Calu3 (cell line): ENCODE measurements around the gene FRMPD2. TPM values are rescaled to one million over a fixed set of nuclear protein-coding genes. Genes with fewer than 3 reads are reported as not detected.

Experiments
- BruUV-seq: library from RNA; stranded (reverse); fragments of 400-500 nt; replicated peaks from 2 replicates; lab custom pipeline; 2021; lab: Mats Ljungman, UMichigan
- CTCF ChIA-PET: fragments of 300-600 bp; sonication (Branson Sonifier 250); formaldehyde crosslinking; loops from one replicate; lab custom pipeline; 2022; ENCODE audit warnings: antibody characterized with exemption; lab: Charles Lee
- DNase-seq: peaks from one replicate; pipeline ENCODE4 v3.0.0; 2022
- H3K27ac Mint-ChIP-seq: one replicate; pipeline ENCODE4 v1.8.0; 2022; ENCODE audit warnings: mixed read lengths; ENCODE audit not compliant: unreplicated experiment
- H3K27me3 Mint-ChIP-seq: one replicate; pipeline ENCODE4 v1.8.0; 2022; ENCODE audit warnings: mixed read lengths; ENCODE audit not compliant: unreplicated experiment
- H3K36me3 Mint-ChIP-seq: one replicate; pipeline ENCODE4 v1.8.0; 2022; ENCODE audit warnings: mild to moderate bottlenecking, moderate library complexity, mixed read lengths; ENCODE audit not compliant: insufficient read depth, unreplicated experiment
- H3K4me1 Mint-ChIP-seq: one replicate; pipeline ENCODE4 v1.8.0; 2022; ENCODE audit warnings: mild to moderate bottlenecking, low read depth, mixed read lengths; ENCODE audit not compliant: unreplicated experiment
- H3K4me3 Mint-ChIP-seq: one replicate; pipeline ENCODE4 v1.8.0; 2022; ENCODE audit warnings: mild to moderate bottlenecking, low read depth, moderate library complexity, mixed read lengths; ENCODE audit not compliant: unreplicated experiment
- H3K9me3 Mint-ChIP-seq: one replicate; pipeline ENCODE4 v1.8.0; 2022; ENCODE audit warnings: low read depth, mixed read lengths; ENCODE audit not compliant: unreplicated experiment
- intact Hi-C: fragments of 100-400 bp; cut with micrococcal nuclease; formaldehyde crosslinking; loops from one replicate; pipeline ENCODE4 v1.10.0; 2022; ENCODE audit not compliant: unreplicated experiment
- total RNA-seq: library from RNA; stranded (reverse); gene quantifications from 2 replicates; pipeline ENCODE4 v1.2.3, GENCODE V29; 2022
- TF ChIP-seq, protein P1 (sequence below): fragments of 200-600 bp; IDR thresholded peaks from one replicate; pipeline ENCODE4 v1.8.0; 2022; ENCODE audit warnings: antibody characterized with exemption; ENCODE audit not compliant: unreplicated experiment

The FRMPD2 gene
- total RNA-seq, 1 experiment from 2014 or later, result 1.9 TPM

DNA sequence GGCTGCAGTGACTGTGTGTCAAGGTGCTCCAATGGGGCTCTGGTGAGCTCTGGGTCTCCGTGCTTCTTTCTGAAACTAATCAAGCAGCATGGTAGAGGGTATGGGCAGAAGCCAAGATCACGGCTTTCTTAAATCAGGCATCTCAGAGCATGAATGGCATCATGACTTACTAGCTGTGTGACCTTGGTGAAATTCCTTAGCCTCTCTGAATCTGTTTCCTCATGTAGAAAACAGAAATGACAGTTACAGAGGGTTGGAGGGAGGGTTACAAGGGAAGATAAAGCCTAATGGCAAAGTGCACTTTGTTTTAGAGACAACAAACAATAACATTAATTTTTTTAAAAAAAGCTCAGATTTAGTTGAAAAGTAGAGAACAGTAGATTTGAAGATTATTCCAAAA is 34.9 kb downstream of the FRMPD2 start:
- TF ChIP-seq, protein P1, sequence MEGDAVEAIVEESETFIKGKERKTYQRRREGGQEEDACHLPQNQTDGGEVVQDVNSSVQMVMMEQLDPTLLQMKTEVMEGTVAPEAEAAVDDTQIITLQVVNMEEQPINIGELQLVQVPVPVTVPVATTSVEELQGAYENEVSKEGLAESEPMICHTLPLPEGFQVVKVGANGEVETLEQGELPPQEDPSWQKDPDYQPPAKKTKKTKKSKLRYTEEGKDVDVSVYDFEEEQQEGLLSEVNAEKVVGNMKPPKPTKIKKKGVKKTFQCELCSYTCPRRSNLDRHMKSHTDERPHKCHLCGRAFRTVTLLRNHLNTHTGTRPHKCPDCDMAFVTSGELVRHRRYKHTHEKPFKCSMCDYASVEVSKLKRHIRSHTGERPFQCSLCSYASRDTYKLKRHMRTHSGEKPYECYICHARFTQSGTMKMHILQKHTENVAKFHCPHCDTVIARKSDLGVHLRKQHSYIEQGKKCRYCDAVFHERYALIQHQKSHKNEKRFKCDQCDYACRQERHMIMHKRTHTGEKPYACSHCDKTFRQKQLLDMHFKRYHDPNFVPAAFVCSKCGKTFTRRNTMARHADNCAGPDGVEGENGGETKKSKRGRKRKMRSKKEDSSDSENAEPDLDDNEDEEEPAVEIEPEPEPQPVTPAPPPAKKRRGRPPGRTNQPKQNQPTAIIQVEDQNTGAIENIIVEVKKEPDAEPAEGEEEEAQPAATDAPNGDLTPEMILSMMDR, result no peak
- peaks cover 13% of the 10 kb centered on the region for H3K4me1 Mint-ChIP-seq
- no peaks in the 10 kb centered on the region for H3K36me3 Mint-ChIP-seq
- H3K4me3 Mint-ChIP-seq, result no peak overlapping the region
- intact Hi-C loops, result no loop called here
- no TSS peak for BruUV-seq
- peaks cover 37% of the 10 kb centered on the region for H3K27me3 Mint-ChIP-seq
- no peak overlapping the region for H3K27ac Mint-ChIP-seq
- CTCF ChIA-PET, result no interaction called here
- no peak for DNase-seq
- H3K9me3 Mint-ChIP-seq, result no peaks in the 10 kb centered on the region

GRCh38 chr10:48238826-48239520 is 35.5 kb downstream of the FRMPD2 start:
- intact Hi-C loops, result no loop called here
- CTCF ChIA-PET, result no interaction called here
- Mint-ChIP-seq H3K9me3 (no peaks in the 10 kb centered on the region), H3K27ac (no peak overlapping the region), H3K4me3 (no peak overlapping the region), H3K27me3 (peaks cover 36% of the 10 kb centered on the region), H3K36me3 (no peaks in the 10 kb centered on the region), H3K4me1 (peaks cover 13% of the 10 kb centered on the region)
- TF ChIP-seq, protein P1, result no peak
- BruUV-seq, result no TSS peak
- no peak for DNase-seq

DNA sequence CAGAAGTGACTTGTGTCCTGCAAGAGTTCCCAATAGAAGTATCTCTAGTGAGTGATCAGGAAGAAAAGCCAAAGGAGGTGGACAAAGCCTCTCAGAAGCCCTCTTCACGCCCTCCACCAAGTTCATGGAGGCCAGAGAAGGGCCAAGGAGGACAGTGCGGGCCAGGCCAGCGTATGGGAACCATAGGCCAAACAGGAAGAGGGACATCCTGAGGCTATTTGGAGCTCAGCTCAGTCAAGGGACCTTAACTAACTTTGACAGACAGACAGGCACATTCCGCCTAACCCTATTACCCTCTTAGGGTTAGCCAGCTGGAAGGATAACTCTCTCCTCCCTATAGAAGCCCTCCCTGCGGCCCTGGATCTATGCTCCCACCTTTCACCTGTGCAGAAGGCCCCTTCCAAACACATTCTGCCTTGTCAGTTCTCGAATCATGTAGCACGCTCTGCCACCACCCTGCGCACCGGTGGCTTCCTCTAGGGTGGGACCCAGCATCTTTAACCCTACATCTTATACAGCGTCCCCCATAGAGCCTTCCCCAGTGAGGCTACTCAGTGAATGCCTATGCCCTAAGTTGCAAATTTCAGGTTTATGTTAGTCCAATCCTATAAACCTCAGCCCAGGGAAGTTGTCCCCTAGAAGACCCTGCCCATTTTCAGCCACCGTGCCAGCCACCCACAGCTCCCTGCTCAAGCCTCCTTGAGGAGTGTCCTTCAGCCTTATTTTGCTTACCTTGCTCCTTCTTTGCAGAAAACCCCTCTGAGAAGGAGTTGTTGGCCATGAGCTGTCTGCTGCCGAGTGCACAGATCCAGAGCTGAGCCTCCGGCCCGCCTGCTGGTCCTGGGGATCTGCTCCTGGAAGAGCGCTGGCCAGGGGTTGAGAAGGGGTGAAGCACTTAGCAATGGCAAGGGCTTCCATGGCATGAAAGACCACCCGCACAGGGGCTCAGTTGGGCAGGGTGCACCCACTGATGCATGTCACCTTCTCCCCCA is 36.9 kb downstream of the FRMPD2 start:
- Mint-ChIP-seq H3K4me1 (no peaks in the 10 kb centered on the region), H3K9me3 (no peaks in the 10 kb centered on the region), H3K27ac (no peak overlapping the region), H3K36me3 (no peaks in the 10 kb centered on the region), H3K4me3 (no peak overlapping the region), H3K27me3 (peaks cover 21% of the 10 kb centered on the region)
- DNase-seq, result no peak
- BruUV-seq, result no TSS peak
- intact Hi-C loops, result no loop called here
- CTCF ChIA-PET, result no interaction called here
- TF ChIP-seq, protein P1, result no peak

GRCh38 chr10:48236199-48236621 is 38.3 kb downstream of the FRMPD2 start:
- Mint-ChIP-seq H3K27ac (no peak overlapping the region), H3K9me3 (no peaks in the 10 kb centered on the region), H3K36me3 (no peaks in the 10 kb centered on the region), H3K4me3 (no peak overlapping the region), H3K27me3 (peaks cover 25% of the 10 kb centered on the region), H3K4me1 (no peaks in the 10 kb centered on the region)
- no peak for DNase-seq
- CTCF ChIA-PET, result no interaction called here
- no TSS peak for BruUV-seq
- intact Hi-C loops, result no loop called here
- TF ChIP-seq, protein P1, result no peak
